OCI-LY7 (cell line): ENCODE data around the gene TPH2. TPM values are rescaled to one million over a fixed set of nuclear protein-coding genes. Genes with fewer than 3 reads are reported as not detected.

Source experiments
- BruUV-seq: library from RNA; stranded (reverse); fragments of 400-500 nt; replicated peaks from 2 replicates; lab custom pipeline; 2021; lab: Mats Ljungman, UMichigan
- CTCF ChIA-PET: fragments of 300-600 bp; sonication (Branson Sonifier 250); formaldehyde crosslinking; loops from one replicate; lab custom pipeline; 2022; ENCODE audit warnings: antibody characterized with exemption; ENCODE audit not compliant: unreplicated experiment; lab: Charles Lee
- POLR2A ChIA-PET: fragments of 300-600 bp; sonication (Branson Sonifier 250); formaldehyde crosslinking; loops from one replicate; lab custom pipeline; 2022; ENCODE audit warnings: antibody characterized with exemption; lab: Charles Lee
- DNase-seq: peaks from one replicate; pipeline ENCODE4 v3.0.0-alpha.2; 2015; ENCODE audit warnings: low spot score
- H2AFZ ChIP-seq: fragments of 200-600 bp; sonication (generic), shearing (Covaris generic); 2 replicates; pipeline ENCODE4 v1.6.1; 2014; ENCODE audit warnings: mild to moderate bottlenecking, antibody characterized with exemption, low read length, moderate library complexity
- H3K27ac ChIP-seq: fragments of 200-600 bp; sonication (generic); 2 replicates; pipeline ENCODE4 v1.5.1; 2014; ENCODE audit warnings: mixed run types, low read depth, mild to moderate bottlenecking, moderate library complexity, low read length, inconsistent platforms; ENCODE audit not compliant: poor library complexity, severe bottlenecking
- H3K36me3 ChIP-seq: fragments of 200-600 bp; sonication (generic); 2 replicates; pipeline ENCODE4 v1.6.1; 2014; ENCODE audit warnings: mild to moderate bottlenecking, antibody characterized with exemption, low read length, moderate library complexity, mixed read lengths; ENCODE audit not compliant: insufficient read depth
- H3K4me1 ChIP-seq: fragments of 200-600 bp; sonication (generic); 2 replicates; pipeline ENCODE4 v1.5.1; 2014; ENCODE audit warnings: mild to moderate bottlenecking, low read length; ENCODE audit not compliant: insufficient read depth, poor library complexity, severe bottlenecking
- H3K4me2 ChIP-seq: fragments of 200-600 bp; sonication (generic); 2 replicates; pipeline ENCODE4 v1.6.1; 2014; ENCODE audit warnings: mild to moderate bottlenecking, low read length
- H3K4me3 ChIP-seq: fragments of 200-600 bp; sonication (generic); 2 replicates; pipeline ENCODE4 v1.5.1; 2014; ENCODE audit warnings: mild to moderate bottlenecking, low read depth, low read length; ENCODE audit not compliant: poor library complexity, severe bottlenecking
- H3K79me2 ChIP-seq: fragments of 200-600 bp; sonication (generic); 2 replicates; pipeline ENCODE4 v1.6.1; 2016; ENCODE audit warnings: low read depth, mild to moderate bottlenecking, low read length, moderate library complexity, mixed read lengths; ENCODE audit not compliant: insufficient read depth
- H3K9me2 ChIP-seq: fragments of 200-600 bp; sonication (generic); 2 replicates; pipeline ENCODE4 v1.6.1; 2016; ENCODE audit warnings: mild to moderate bottlenecking, low read length, mixed read lengths; ENCODE audit not compliant: insufficient read depth
- H3K9me3 ChIP-seq: fragments of 200-600 bp; sonication (generic); 2 replicates; pipeline ENCODE4 v1.6.1; 2014; ENCODE audit warnings: mild to moderate bottlenecking, mixed run types, low read length, mixed read lengths
- H4K20me1 ChIP-seq: fragments of 200-600 bp; sonication (generic); 2 replicates; pipeline ENCODE4 v1.6.1; 2014; ENCODE audit warnings: mild to moderate bottlenecking, antibody characterized with exemption, low read length, moderate library complexity, mixed read lengths; ENCODE audit not compliant: insufficient read depth
- CTCF ChIP-seq: fragments of 200-600 bp; sonication (generic); conservative IDR thresholded peaks from 2 replicates; pipeline ENCODE4 v1.5.1; 2014; ENCODE audit warnings: mild to moderate bottlenecking, antibody characterized with exemption, low read length, moderate library complexity, mixed read lengths
- EZH2phosphoT487 ChIP-seq: fragments of 200-600 bp; sonication (generic); IDR thresholded peaks from 2 replicates; pipeline ENCODE4 v1.6.1; 2018; ENCODE audit warnings: low read depth, borderline replicate concordance, mild to moderate bottlenecking, mixed run types, antibody characterized with exemption, low read length, moderate library complexity, mixed read lengths
- intact Hi-C: fragments of 100-400 bp; cut with micrococcal nuclease; formaldehyde crosslinking; loops from one replicate; pipeline ENCODE4 v1.10.0; 2022; ENCODE audit not compliant: unreplicated experiment
- total RNA-seq, 2 experiments: library from RNA; depleted of rRNA in 1 of 2; stranded (reverse); fragments of >200 nt in 1 of 2; shearing (Covaris generic) in 1 of 2; gene quantifications; 2 replicates each; pipeline ENCODE4 v1.2.3, GENCODE V29; 2014 to 2022

TPH2 gene
- total RNA-seq, 2 experiments from 2014 or later = not detected

GRCh38 chr12:72077111-72077820 lies 138.6 kb downstream of the TPH2 start:
- ChIA-PET CTCF (no interaction called here), POLR2A (interaction anchor here (0.7 kb wide), 1 partner anchor 9 kb away, joined by 3 read pairs; no protein-coding TSS in a partner anchor)
- Histone ChIP-seq H4K20me1 (no peaks in the 10 kb centered on the region), H3K4me1 (no peaks in the 10 kb centered on the region), H2AFZ (no peak overlapping the region), H3K27ac (no peak overlapping the region), H3K9me2 (no peaks in the 10 kb centered on the region), H3K4me3 (no peak overlapping the region), H3K79me2 (no peaks in the 10 kb centered on the region), H3K9me3 (no peaks in the 10 kb centered on the region), H3K36me3 (no peaks in the 10 kb centered on the region), H3K4me2 (no peak overlapping the region)
- BruUV-seq = no TSS peak
- TF ChIP-seq EZH2phosphoT487 = no peak
- TF ChIP-seq CTCF = no peak
- intact Hi-C loops = no loop called here
- no peak for DNase-seq

DNA sequence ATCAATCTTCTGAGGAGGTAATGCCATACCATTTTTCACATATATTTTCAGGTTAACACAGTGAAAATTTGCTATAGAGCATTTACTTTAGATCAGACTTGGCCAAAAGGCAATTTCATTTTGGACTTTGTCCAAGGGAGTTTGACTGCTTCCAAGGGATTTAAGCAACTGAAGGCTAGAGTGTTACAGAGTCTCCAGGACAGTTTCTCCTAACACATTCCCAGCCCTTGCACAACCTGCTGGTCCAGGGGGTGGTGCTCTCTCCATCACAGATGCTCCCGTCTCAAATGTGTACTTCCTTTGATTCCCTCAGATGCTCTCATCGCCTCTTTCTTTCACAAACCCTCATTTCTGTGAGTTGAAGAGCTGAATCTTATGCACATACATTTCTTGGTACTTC lies 143.1 kb downstream of the TPH2 start:
- H3K79me2 ChIP-seq = no peaks in the 10 kb centered on the region
- H2AFZ ChIP-seq = no peak overlapping the region
- no peak overlapping the region for H3K27ac ChIP-seq
- CTCF ChIA-PET = no interaction called here
- H3K4me1 ChIP-seq = no peaks in the 10 kb centered on the region
- no peaks in the 10 kb centered on the region for H4K20me1 ChIP-seq
- no peak overlapping the region for H3K4me3 ChIP-seq
- no peak for TF ChIP-seq EZH2phosphoT487
- no peak for TF ChIP-seq CTCF
- H3K36me3 ChIP-seq = no peaks in the 10 kb centered on the region
- no TSS peak for BruUV-seq
- intact Hi-C loops = no loop called here
- H3K4me2 ChIP-seq = no peak overlapping the region
- no peaks in the 10 kb centered on the region for H3K9me3 ChIP-seq
- POLR2A ChIA-PET = interaction anchor here (0.7 to 1.2 kb wide), 2 partner anchors 11 to 28 kb away, joined by 3 read pairs; no protein-coding TSS in a partner anchor
- no peaks in the 10 kb centered on the region for H3K9me2 ChIP-seq
- DNase-seq = no peak

Other genes starting within 250 kb of the TPH2 start
- gene RAB21, start 184.0 kb upstream of the TPH2 start, total RNA-seq (2014; rRNA removed; shearing (Covaris generic)) = 11.7 and 18.2 TPM in 2 replicates
- 46.6 and 52.8 TPM in 2 replicates for gene RAB21, start 184.0 kb upstream of the TPH2 start, total RNA-seq (2022)
- gene TBC1D15, start 99.1 kb upstream of the TPH2 start, total RNA-seq (2014; rRNA removed; shearing (Covaris generic)) = 12.1 and 12.4 TPM in 2 replicates
- gene TBC1D15, start 99.1 kb upstream of the TPH2 start, total RNA-seq (2022) = 37.9 and 39.9 TPM in 2 replicates